MCF 10A (cell line): Measurements from ENCODE around the gene ANXA2. TPM values are rescaled to one million over a fixed set of nuclear protein-coding genes. Genes with fewer than 3 reads are reported as not detected.
"Not testable (repeated sequence)": the region's sequence is repeated elsewhere in the genome, so short reads cannot be mapped to it uniquely, and the experiment has no call there.

Experiments
- BruUV-seq: library from RNA; stranded (reverse); fragments of 400-500 nt; replicated peaks from 2 replicates; lab custom pipeline; 2021; lab: Mats Ljungman, UMichigan
- CTCF ChIA-PET: fragments of 300-600 bp; sonication (Branson Sonifier 250); formaldehyde crosslinking; extraction: SDS; loops from one replicate; lab custom pipeline; 2021; ENCODE audit warnings: antibody characterized with exemption, inconsistent platforms; lab: Yijun Ruan, JAX
- POLR2A ChIA-PET: fragments of 300-600, 350-650 bp; sonication (Branson Sonifier 250); formaldehyde crosslinking; extraction: SDS; loops from one replicate; lab custom pipeline; 2020; ENCODE audit warnings: antibody characterized with exemption, inconsistent platforms; lab: Yijun Ruan, JAX
- DNase-seq: peaks from one replicate; pipeline ENCODE4 v3.0.0-alpha.2; 2018; ENCODE audit not compliant: unreplicated experiment
- H3K27ac Mint-ChIP-seq: one replicate; pipeline ENCODE4 v1.8.0; 2022; ENCODE audit warnings: mild to moderate bottlenecking, low read depth, mixed read lengths; ENCODE audit not compliant: unreplicated experiment
- H3K27me3 Mint-ChIP-seq: one replicate; pipeline ENCODE4 v1.8.0; 2022; ENCODE audit warnings: mixed read lengths; ENCODE audit not compliant: insufficient read depth, unreplicated experiment
- H3K36me3 Mint-ChIP-seq: one replicate; pipeline ENCODE4 v1.8.0; 2022; ENCODE audit warnings: mild to moderate bottlenecking, moderate library complexity, mixed read lengths; ENCODE audit not compliant: insufficient read depth, unreplicated experiment
- H3K4me1 Mint-ChIP-seq: one replicate; pipeline ENCODE4 v1.8.0; 2022; ENCODE audit warnings: mixed read lengths; ENCODE audit not compliant: insufficient read depth, unreplicated experiment
- H3K4me3 Mint-ChIP-seq: one replicate; pipeline ENCODE4 v1.8.0; 2022; ENCODE audit warnings: mild to moderate bottlenecking, moderate library complexity, mixed read lengths; ENCODE audit not compliant: unreplicated experiment
- H3K9me3 Mint-ChIP-seq: one replicate; pipeline ENCODE4 v1.8.0; 2022; ENCODE audit warnings: mixed read lengths; ENCODE audit not compliant: unreplicated experiment
- CTCF ChIP-seq: fragments of 200-600 bp; IDR thresholded peaks from one replicate; pipeline ENCODE4 v1.8.0; 2022; ENCODE audit warnings: antibody characterized with exemption, mild to moderate bottlenecking; ENCODE audit not compliant: unreplicated experiment
- intact Hi-C: fragments of 100-400 bp; cut with micrococcal nuclease; formaldehyde crosslinking; loops from 2 replicates; pipeline ENCODE4 v1.14.1; 2022
- total RNA-seq: library from RNA; stranded (reverse); gene quantifications from 2 replicates; pipeline ENCODE4 v1.2.3, GENCODE V29; 2022

Gene ANXA2
- total RNA-seq, 1 experiment from 2014 or later: 3,451 TPM

DNA sequence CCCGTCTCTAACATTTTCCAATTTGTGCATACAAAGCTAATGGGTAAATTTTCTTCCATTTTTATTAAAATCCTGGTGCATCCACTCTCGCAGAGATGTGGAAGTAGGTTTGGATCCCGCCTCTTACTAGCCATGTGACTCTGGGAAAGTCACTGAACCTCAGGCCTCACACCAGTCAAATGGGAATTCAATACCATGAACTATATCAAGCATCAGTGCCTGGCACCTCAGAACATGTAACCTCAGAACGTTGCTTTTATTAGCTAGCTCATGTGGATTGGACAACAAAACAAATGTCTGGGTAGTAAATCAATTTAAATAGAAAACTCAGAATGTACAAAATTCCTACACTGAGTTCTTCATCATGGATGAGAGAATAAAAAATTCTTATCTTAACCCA lies 60.7 kb downstream of the ANXA2 start:
- Mint-ChIP-seq H3K4me1 (peaks cover 17% of the 10 kb centered on the region), H3K27me3 (no peaks in the 10 kb centered on the region), H3K36me3 (peaks cover 8% of the 10 kb centered on the region), H3K4me3 (no peak overlapping the region), H3K9me3 (no peaks in the 10 kb centered on the region), H3K27ac (no peak overlapping the region)
- TF ChIP-seq CTCF: no peak
- ChIA-PET POLR2A (interaction anchor here (0.8 kb wide), 1 partner anchor 183 kb away, joined by 3 read pairs; no protein-coding TSS in a partner anchor), CTCF (interaction anchor here (2.0 kb wide), 1 partner anchor 9 kb away, joined by 10 read pairs; no protein-coding TSS in a partner anchor)
- DNase-seq: no peak
- BruUV-seq: no TSS peak
- intact Hi-C loops: no loop called here

DNA sequence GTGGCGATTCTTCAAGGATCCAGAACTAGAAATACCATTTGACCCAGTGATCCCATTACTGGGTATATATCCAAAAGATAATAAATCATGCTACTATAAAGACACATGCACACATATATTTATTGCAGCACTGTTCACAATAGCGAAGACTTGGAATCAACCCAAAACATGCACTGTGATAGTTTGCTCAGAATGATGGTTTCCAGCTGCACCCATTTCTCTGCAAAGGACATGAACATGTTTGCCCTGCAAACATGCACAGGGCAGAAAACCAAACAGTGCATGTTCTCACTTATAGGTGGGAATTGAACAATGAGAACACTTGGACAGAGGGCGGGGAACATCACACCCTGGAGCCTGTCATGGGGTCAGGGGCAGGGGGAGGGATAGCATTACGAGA lies 62.5 kb downstream of the ANXA2 start:
- H3K27ac Mint-ChIP-seq, H3K36me3 Mint-ChIP-seq, BruUV-seq, POLR2A ChIA-PET, H3K27me3 Mint-ChIP-seq, H3K4me3 Mint-ChIP-seq, H3K4me1 Mint-ChIP-seq, DNase-seq, intact Hi-C loops, H3K9me3 Mint-ChIP-seq: not testable (repeated sequence)
- CTCF ChIA-PET: interaction anchor here (0.9 kb wide), 1 partner anchor 8 kb away, joined by 5 read pairs; no protein-coding TSS in a partner anchor

- H3K4me3 Mint-ChIP-seq: no peak overlapping the region
- no peaks in the 10 kb centered on the region for H3K9me3 Mint-ChIP-seq
- peak; percentile 69 for DNase-seq
- no TSS peak for BruUV-seq
- no peaks in the 10 kb centered on the region for H3K4me1 Mint-ChIP-seq
- H3K27me3 Mint-ChIP-seq: no peaks in the 10 kb centered on the region
- H3K36me3 Mint-ChIP-seq: peaks cover 7% of the 10 kb centered on the region
- peak overlapping the region; percentile 19 for H3K27ac Mint-ChIP-seq
- ChIA-PET POLR2A (interaction anchor here (0.6 to 1.4 kb wide), 9 partner anchors 12 to 639 kb away, joined by 3 to 4 read pairs (median 3); no protein-coding TSS in a partner anchor), CTCF (interaction anchor here (0.6 to 9.8 kb wide), 29 partner anchors 8 to 638 kb away, joined by 3 to 147 read pairs (median 5); partner anchors contain the start of gene BNIP2)
- intact Hi-C loops: loop anchor here (1.0 to 10.0 kb wide), 4 partner anchors 115 to 604 kb away; partner anchors contain the start of gene FOXB1
- peak; percentile 64 for TF ChIP-seq CTCF
Observed at GRCh38 chr15:60328852-60329443, 68.8 kb downstream of the ANXA2 start.

DNA sequence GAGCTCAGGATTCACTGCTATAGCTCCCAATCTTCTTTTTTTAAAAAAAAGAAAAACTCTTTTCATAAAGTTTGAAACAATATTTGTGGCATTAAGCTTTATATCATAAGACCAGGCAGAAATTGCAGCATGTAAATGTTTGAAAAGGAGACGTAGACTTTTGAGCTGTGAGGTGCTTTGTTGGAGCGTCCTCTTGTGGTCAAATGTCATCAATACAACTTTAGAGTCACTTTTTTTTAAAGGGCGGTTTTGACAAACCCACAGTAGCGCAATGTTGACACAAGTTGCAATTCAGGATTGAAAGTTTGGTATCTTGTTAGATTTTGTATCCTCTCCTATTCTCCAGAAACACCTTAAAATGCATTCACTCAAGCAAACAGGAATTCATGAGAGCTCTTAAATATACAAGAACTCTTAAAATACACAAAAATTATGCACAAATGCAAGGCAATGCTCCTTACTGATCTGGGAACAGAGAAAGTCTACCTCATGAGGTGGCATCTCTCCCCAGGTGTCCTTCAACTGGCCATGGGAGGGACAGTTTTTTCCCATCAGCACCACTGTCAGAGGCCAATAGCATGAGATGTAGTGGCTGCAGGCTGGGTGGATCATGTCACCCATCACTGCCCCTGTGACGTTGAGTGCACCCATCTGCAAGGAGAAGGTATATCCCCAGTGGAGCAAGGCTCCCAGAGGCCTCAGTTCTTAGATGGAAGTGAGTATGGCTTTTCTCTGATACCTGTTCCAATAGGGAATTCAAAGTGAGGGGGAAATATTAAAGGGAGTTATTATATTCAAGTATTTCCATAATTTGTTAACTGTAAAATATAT lies 70.7 kb downstream of the ANXA2 start:
- no peak overlapping the region for H3K27ac Mint-ChIP-seq
- H3K4me1 Mint-ChIP-seq: no peaks in the 10 kb centered on the region
- no peaks in the 10 kb centered on the region for H3K27me3 Mint-ChIP-seq
- H3K9me3 Mint-ChIP-seq: no peaks in the 10 kb centered on the region
- peaks cover 7% of the 10 kb centered on the region for H3K36me3 Mint-ChIP-seq
- no peak overlapping the region for H3K4me3 Mint-ChIP-seq
- intact Hi-C loops: loop anchor here (1.0 to 10.0 kb wide), 9 partner anchors 148 to 636 kb away; partner anchors contain the start of gene FOXB1
- POLR2A ChIA-PET: interaction anchor here (0.5 to 3.1 kb wide), 15 partner anchors 9 to 637 kb away, joined by 3 to 23 read pairs (median 3); partner anchors contain the start of gene BNIP2
- peak; percentile 76 for DNase-seq
- BruUV-seq: no TSS peak
- CTCF ChIA-PET: interaction anchor here (0.5 to 9.8 kb wide), 73 partner anchors 9 to 797 kb away, joined by 3 to 147 read pairs (median 5); partner anchors contain the start of gene BNIP2
- TF ChIP-seq CTCF: peak; percentile 94
